Liver (tissue), 9 donors: ENCODE measurements around the gene TUT4. TPM values are rescaled to one million over a fixed set of nuclear protein-coding genes. Genes with fewer than 3 reads are reported as not detected.

Experiments
- DNase-seq: peaks from one replicate; pipeline ENCODE4 v3.0.0-alpha.2; 2017; ENCODE audit warnings: low spot score
- H3K27ac ChIP-seq, 2 donors: one replicate each; pipeline ENCODE4 v1.7.0; 2013; ENCODE audit warnings: inconsistent platforms in 2 of 2, low read length in 2 of 2, control low read depth in 1 of 2, low read depth in 1 of 2, mild to moderate bottlenecking in 1 of 2
- H3K27me3 ChIP-seq, 4 donors: one replicate each; pipeline versions ENCODE4 v1.6.1 to v1.7.0; 2013; ENCODE audit warnings: low read length in 3 of 4, inconsistent platforms in 1 of 4, mild to moderate bottlenecking in 1 of 4, moderate library complexity in 1 of 4; ENCODE audit not compliant: control insufficient read depth in 4 of 4, insufficient read depth in 4 of 4
- H3K36me3 ChIP-seq, 4 donors: one replicate each; pipeline versions ENCODE4 v1.6.1 to v1.7.0; 2013; ENCODE audit warnings: low read length in 3 of 4, mild to moderate bottlenecking in 3 of 4, low read depth in 1 of 4, moderate library complexity in 1 of 4; ENCODE audit not compliant: control insufficient read depth in 4 of 4, insufficient read depth in 3 of 4
- H3K4me1 ChIP-seq, 4 donors: one replicate each; pipeline versions ENCODE4 v1.6.1 to v1.7.0; 2013; ENCODE audit warnings: low read length in 3 of 4, mild to moderate bottlenecking in 3 of 4, moderate library complexity in 1 of 4; ENCODE audit not compliant: control insufficient read depth in 4 of 4, insufficient read depth in 4 of 4
- H3K4me3 ChIP-seq, 3 donors: one replicate each; pipeline versions ENCODE4 v1.6.1 to v1.7.0; 2013; ENCODE audit warnings: low read length in 3 of 3, control low read depth in 1 of 3, low read depth in 1 of 3, mild to moderate bottlenecking in 1 of 3
- H3K9ac ChIP-seq, 2 donors: one replicate each; pipeline ENCODE4 v1.7.0; 2013; ENCODE audit warnings: low read length in 2 of 2, mild to moderate bottlenecking in 2 of 2, moderate library complexity in 2 of 2, control low read depth in 1 of 2, low read depth in 1 of 2
- H3K9me3 ChIP-seq, 4 donors: one replicate each; pipeline versions ENCODE4 v1.6.1 to v1.7.0; 2013; ENCODE audit warnings: low read length in 3 of 4; ENCODE audit not compliant: control insufficient read depth in 4 of 4
- EGR1 ChIP-seq, 2 donors: IDR thresholded peaks; 2 replicates each; pipeline ENCODE4 v1.6.1; 2016 to 2018; ENCODE audit warnings: antibody characterized with exemption in 2 of 2, low read depth in 2 of 2
- FOXA2 ChIP-seq: IDR thresholded peaks from 2 replicates; pipeline ENCODE4 v1.6.1; 2016; ENCODE audit warnings: antibody characterized with exemption
- HNF4G ChIP-seq: IDR thresholded peaks from 2 replicates; pipeline ENCODE4 v1.6.1; 2016; ENCODE audit warnings: antibody characterized with exemption
- JUND ChIP-seq, 2 donors: IDR thresholded peaks; 2 replicates each; pipeline ENCODE4 v1.6.1; 2016; ENCODE audit warnings: antibody characterized with exemption in 2 of 2
- NR2F2 ChIP-seq: IDR thresholded peaks from 2 replicates; pipeline ENCODE4 v1.6.1; 2016; ENCODE audit warnings: antibody characterized with exemption
- RAD21 ChIP-seq, 2 donors: IDR thresholded peaks; 2 replicates each; pipeline ENCODE4 v1.6.1; 2016; ENCODE audit warnings: antibody characterized with exemption in 2 of 2, mild to moderate bottlenecking in 2 of 2
- RXRA ChIP-seq, 2 donors: IDR thresholded peaks; 2 replicates each; pipeline ENCODE4 v1.6.1; 2017 to 2018; ENCODE audit warnings: antibody characterized with exemption in 2 of 2, mild to moderate bottlenecking in 1 of 2
- SP1 ChIP-seq: IDR thresholded peaks from 2 replicates; pipeline ENCODE4 v1.6.1; 2018; ENCODE audit warnings: antibody characterized with exemption, mild to moderate bottlenecking
- YY1 ChIP-seq: IDR thresholded peaks from 2 replicates; pipeline ENCODE4 v1.6.1; 2016; ENCODE audit warnings: antibody characterized with exemption, mild to moderate bottlenecking
- WGBS: extraction: QIAGEN DNeasy Blood & Tissue Kit; methylation state at CpG from one replicate; pipeline ENCODE4 v1.1.7; 2013; 5-methylcytosine and 5-hydroxymethylcytosine counted together
- polyA plus RNA-seq, 2 donors: library from polyadenylated mRNA; stranded (reverse) in 1 of 2; unstranded in 1 of 2; fragments of 200-250 nt in 1 of 2; fragments of >200 nt in 1 of 2; fragmentation: Nextera tagmentation in 1 of 2; extraction: Ambion mirVana in 1 of 2; gene quantifications; one replicate each; pipeline versions ENCODE4 v1.2.1 to v1.2.3, GENCODE V29; 2013 to 2015
- total RNA-seq, 2 donors: library from RNA; depleted of rRNA; stranded (reverse); fragments of >200 nt; gene quantifications; one replicate each; pipeline ENCODE4 v1.2.3, GENCODE V29; 2014
- TF ChIP-seq, protein P1 (sequence below): IDR thresholded peaks from 2 replicates; pipeline ENCODE4 v1.6.1; 2016; ENCODE audit warnings: antibody characterized with exemption
- TF ChIP-seq, protein P2 (sequence below): IDR thresholded peaks from 2 replicates; pipeline ENCODE4 v1.6.1; 2016; ENCODE audit warnings: antibody characterized with exemption
- TF ChIP-seq, protein P3 (sequence below): IDR thresholded peaks from 2 replicates; pipeline ENCODE4 v1.6.1; 2016; ENCODE audit warnings: antibody characterized with exemption
- TF ChIP-seq, protein P4 (sequence below): fragments of 150-350 bp; IDR thresholded peaks from 2 replicates; pipeline ENCODE4 v1.5.1; 2017; ENCODE audit warnings: improper control_type of control experiment, low read depth, low read length; ENCODE audit not compliant: missing input control
- TF ChIP-seq, protein P5 (sequence below): IDR thresholded peaks from 2 replicates; pipeline ENCODE4 v1.6.1; 2016; ENCODE audit warnings: antibody characterized with exemption, mild to moderate bottlenecking
- donor health status: healthy.
- donor health status: healthy.
- donor health status: healthy.
- donor health status: healthy.
- donor health status: healthy.

TUT4 gene
- total and polyA plus RNA-seq, 4 donors, result 12.2 to 28.0 (median 24.0) TPM

DNA sequence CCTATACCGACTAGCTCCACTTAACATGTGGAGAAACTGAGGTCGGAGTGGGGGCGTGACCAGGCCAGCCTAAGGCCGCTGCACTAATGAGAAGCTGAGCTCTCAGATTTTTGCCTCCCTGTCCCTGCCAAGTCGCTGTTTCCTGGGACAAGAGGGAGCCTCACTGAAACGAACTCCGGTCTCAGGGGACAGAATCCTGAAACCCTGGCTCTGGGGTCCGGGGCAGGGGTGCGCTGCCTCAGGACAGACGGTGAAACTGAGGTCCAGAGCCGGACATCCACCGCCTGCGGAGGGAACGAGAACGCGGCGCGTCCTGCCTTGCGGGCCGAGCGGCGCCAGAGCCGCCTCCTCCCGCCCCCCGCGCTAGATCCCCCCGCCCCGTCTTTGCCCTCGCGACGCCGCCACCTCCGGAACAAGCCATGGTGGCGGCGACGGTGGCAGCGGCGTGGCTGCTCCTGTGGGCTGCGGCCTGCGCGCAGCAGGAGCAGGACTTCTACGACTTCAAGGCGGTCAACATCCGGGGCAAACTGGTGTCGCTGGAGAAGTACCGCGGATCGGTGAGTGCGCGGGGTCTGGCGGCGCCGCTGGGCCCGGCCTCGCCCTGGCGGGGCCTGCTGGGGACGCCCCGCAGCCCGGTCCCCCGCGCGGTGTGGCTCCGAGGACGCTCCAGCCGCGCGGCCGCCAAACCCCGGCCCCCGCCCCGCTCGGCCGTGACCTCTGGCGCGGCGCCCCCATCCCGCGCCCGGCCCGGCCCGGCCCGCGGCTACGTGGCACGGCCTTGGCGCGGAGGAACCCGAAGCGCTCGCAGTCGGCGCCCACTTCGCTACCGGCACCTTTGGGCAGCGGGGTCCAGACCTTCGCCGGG is 49.3 kb upstream of the TUT4 start, which contains the start of gene GPX7 (continued):
- TF ChIP-seq EGR1 (IDR thresholded peaks at IDR 0.05; ENCODE audit: low read depth in 2 of 2), result no peak

DNA sequence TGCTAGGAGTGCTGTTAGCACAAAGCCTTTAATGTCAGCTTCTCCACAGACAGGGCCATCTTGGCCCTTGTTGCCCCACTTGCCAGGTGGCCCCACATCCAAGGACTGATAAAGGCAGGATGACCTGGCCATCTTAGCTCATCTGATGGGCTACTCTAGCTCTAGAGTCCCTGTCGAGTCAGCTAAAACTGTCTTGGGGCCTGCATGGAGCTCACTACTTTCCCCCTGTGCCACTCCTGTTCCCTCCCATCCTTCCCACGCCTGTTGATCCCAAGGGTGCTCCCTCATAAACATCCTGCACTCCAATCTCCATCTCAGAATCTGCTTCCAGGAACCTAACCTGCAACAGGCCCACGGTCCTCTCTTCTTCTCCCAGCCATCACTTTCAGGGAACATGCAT is 48.6 kb upstream of the TUT4 start:
- H3K4me1 ChIP-seq, result peaks cover 0 to 12% (median 0%) of the 10 kb centered on the region in 4 donors
- H3K27ac ChIP-seq, result no peak overlapping the region
- WGBS, result 92% methylated on average over 3 of the region's 3 CpGs
- DNase-seq, result no peak
- TF ChIP-seq, protein P1, sequence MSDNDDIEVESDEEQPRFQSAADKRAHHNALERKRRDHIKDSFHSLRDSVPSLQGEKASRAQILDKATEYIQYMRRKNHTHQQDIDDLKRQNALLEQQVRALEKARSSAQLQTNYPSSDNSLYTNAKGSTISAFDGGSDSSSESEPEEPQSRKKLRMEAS, result no peak
- TF ChIP-seq RAD21 (IDR thresholded peaks at IDR 0.05) (no peak), JUND (IDR thresholded peaks at IDR 0.05) (no peak), HNF4G (no peak), SP1 (no peak), FOXA2 (no peak), RXRA (IDR thresholded peaks at IDR 0.05) (no peak), YY1 (no peak), NR2F2 (no peak)
- TF ChIP-seq, protein P2, sequence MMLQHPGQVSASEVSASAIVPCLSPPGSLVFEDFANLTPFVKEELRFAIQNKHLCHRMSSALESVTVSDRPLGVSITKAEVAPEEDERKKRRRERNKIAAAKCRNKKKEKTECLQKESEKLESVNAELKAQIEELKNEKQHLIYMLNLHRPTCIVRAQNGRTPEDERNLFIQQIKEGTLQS, result no peak
- TF ChIP-seq, protein P3, sequence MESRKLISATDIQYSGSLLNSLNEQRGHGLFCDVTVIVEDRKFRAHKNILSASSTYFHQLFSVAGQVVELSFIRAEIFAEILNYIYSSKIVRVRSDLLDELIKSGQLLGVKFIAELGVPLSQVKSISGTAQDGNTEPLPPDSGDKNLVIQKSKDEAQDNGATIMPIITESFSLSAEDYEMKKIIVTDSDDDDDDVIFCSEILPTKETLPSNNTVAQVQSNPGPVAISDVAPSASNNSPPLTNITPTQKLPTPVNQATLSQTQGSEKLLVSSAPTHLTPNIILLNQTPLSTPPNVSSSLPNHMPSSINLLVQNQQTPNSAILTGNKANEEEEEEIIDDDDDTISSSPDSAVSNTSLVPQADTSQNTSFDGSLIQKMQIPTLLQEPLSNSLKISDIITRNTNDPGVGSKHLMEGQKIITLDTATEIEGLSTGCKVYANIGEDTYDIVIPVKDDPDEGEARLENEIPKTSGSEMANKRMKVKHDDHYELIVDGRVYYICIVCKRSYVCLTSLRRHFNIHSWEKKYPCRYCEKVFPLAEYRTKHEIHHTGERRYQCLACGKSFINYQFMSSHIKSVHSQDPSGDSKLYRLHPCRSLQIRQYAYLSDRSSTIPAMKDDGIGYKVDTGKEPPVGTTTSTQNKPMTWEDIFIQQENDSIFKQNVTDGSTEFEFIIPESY, result no peak
- TF ChIP-seq, protein P4, sequence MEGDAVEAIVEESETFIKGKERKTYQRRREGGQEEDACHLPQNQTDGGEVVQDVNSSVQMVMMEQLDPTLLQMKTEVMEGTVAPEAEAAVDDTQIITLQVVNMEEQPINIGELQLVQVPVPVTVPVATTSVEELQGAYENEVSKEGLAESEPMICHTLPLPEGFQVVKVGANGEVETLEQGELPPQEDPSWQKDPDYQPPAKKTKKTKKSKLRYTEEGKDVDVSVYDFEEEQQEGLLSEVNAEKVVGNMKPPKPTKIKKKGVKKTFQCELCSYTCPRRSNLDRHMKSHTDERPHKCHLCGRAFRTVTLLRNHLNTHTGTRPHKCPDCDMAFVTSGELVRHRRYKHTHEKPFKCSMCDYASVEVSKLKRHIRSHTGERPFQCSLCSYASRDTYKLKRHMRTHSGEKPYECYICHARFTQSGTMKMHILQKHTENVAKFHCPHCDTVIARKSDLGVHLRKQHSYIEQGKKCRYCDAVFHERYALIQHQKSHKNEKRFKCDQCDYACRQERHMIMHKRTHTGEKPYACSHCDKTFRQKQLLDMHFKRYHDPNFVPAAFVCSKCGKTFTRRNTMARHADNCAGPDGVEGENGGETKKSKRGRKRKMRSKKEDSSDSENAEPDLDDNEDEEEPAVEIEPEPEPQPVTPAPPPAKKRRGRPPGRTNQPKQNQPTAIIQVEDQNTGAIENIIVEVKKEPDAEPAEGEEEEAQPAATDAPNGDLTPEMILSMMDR, result no peak
- TF ChIP-seq, protein P5, sequence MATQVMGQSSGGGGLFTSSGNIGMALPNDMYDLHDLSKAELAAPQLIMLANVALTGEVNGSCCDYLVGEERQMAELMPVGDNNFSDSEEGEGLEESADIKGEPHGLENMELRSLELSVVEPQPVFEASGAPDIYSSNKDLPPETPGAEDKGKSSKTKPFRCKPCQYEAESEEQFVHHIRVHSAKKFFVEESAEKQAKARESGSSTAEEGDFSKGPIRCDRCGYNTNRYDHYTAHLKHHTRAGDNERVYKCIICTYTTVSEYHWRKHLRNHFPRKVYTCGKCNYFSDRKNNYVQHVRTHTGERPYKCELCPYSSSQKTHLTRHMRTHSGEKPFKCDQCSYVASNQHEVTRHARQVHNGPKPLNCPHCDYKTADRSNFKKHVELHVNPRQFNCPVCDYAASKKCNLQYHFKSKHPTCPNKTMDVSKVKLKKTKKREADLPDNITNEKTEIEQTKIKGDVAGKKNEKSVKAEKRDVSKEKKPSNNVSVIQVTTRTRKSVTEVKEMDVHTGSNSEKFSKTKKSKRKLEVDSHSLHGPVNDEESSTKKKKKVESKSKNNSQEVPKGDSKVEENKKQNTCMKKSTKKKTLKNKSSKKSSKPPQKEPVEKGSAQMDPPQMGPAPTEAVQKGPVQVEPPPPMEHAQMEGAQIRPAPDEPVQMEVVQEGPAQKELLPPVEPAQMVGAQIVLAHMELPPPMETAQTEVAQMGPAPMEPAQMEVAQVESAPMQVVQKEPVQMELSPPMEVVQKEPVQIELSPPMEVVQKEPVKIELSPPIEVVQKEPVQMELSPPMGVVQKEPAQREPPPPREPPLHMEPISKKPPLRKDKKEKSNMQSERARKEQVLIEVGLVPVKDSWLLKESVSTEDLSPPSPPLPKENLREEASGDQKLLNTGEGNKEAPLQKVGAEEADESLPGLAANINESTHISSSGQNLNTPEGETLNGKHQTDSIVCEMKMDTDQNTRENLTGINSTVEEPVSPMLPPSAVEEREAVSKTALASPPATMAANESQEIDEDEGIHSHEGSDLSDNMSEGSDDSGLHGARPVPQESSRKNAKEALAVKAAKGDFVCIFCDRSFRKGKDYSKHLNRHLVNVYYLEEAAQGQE, result no peak
- H3K4me3 ChIP-seq, result no peak overlapping the region
- no peak overlapping the region for H3K9ac ChIP-seq
- H3K9me3 ChIP-seq, result no peaks in the 10 kb centered on the region
- H3K36me3 ChIP-seq, result no peaks in the 10 kb centered on the region
- no peaks in the 10 kb centered on the region for H3K27me3 ChIP-seq
